ENCODE measurements around the gene SFR1.

DNA sequence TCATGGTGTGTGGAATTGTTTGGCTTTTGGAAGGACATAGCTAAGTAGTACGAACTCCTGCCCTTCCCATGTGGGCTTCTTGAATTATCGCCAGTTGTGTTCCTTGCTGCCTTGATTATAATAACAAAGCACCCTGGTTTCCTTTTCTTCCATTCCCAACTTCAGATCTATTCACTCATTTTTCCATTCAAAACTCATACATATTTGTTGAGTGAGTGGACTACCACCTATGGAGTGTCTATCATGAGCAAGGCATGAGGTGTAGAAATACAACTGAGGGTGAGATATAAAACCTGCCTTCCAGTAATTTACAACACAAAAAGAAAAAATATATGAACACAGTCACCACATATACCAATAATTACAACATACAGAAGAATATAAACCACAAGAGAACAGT, 31.4 kb upstream of the SFR1 start:
- TF ChIP-seq, protein P1, sequence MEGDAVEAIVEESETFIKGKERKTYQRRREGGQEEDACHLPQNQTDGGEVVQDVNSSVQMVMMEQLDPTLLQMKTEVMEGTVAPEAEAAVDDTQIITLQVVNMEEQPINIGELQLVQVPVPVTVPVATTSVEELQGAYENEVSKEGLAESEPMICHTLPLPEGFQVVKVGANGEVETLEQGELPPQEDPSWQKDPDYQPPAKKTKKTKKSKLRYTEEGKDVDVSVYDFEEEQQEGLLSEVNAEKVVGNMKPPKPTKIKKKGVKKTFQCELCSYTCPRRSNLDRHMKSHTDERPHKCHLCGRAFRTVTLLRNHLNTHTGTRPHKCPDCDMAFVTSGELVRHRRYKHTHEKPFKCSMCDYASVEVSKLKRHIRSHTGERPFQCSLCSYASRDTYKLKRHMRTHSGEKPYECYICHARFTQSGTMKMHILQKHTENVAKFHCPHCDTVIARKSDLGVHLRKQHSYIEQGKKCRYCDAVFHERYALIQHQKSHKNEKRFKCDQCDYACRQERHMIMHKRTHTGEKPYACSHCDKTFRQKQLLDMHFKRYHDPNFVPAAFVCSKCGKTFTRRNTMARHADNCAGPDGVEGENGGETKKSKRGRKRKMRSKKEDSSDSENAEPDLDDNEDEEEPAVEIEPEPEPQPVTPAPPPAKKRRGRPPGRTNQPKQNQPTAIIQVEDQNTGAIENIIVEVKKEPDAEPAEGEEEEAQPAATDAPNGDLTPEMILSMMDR (IDR thresholded peaks at IDR 0.05; ENCODE audit: low read depth, low read length), result no peak
- no peak for TF ChIP-seq EZH2phosphoT487 (IDR thresholded peaks at IDR 0.05; ENCODE audit: low read depth)
